ENCODE measurements around the gene SESN1. TPM values are rescaled to one million over a fixed set of nuclear protein-coding genes. Genes with fewer than 3 reads are reported as not detected.
A peak's percentile ranks its signal among the peaks of the same experiment; 100 is the strongest.

Gene SESN1
- total RNA-seq, 2 experiments from 2014 or later, result 43.0 to 48.4 TPM

DNA sequence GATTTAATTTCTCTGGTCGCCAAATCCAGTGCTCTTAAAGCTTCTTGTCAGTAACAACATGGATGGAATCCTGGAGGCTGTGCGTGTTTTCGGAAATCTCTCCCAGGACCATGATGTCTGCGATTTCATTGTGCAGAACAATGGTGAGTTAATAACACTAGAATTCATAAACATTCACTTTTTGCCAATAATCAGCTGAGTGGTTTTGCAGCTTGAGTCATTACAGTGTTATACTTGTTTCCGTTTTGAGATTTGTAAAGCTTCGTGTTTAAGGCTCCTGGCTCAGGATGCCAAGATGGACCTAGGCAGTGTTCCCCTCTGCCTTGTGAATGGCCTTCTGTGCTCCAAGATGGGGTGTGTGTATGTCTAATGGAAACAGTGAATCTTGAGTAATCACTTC, 132.7 kb downstream of the SESN1 start:
- H3K27me3 Mint-ChIP-seq, result peaks cover 2% of the 10 kb centered on the region
- no peak overlapping the region for H3K27ac Mint-ChIP-seq
- H3K4me3 Mint-ChIP-seq, result no peak overlapping the region
- POLR2A ChIA-PET, result no interaction called here
- ATAC-seq (ENCODE audit: low read depth) (no peak), DNase-seq (no peak)
- no peaks in the 10 kb centered on the region for H3K36me3 Mint-ChIP-seq
- no peaks in the 10 kb centered on the region for H3K9me3 Mint-ChIP-seq
- peaks cover 15% of the 10 kb centered on the region for H3K4me1 Mint-ChIP-seq

DNA sequence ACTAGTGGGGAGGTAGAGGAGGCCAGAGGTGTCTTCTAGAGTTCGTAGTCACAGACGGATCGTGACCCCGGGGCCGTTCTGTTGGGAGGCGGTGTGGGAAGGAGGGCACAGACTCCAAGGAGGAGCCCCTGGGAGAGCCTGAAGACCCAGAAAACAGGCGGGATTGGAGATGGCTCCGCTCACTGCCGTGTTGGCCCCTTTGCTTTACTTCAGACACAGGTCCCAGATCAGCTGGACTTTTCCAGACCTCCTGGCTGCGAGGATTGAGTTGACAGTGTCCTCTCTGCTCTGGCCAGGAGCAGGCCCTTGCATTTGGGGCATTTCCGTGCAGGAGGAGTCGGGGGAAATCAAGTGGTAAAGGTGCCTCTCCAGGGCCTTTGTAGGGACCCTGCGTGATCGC, 133.6 kb downstream of the SESN1 start:
- no peak for ATAC-seq (ENCODE audit: low read depth)
- Mint-ChIP-seq H3K4me3 (no peak overlapping the region), H3K36me3 (no peaks in the 10 kb centered on the region), H3K9me3 (no peaks in the 10 kb centered on the region), H3K27ac (peak overlapping the region; percentile 31), H3K27me3 (peaks cover 2% of the 10 kb centered on the region), H3K4me1 (peaks cover 15% of the 10 kb centered on the region)
- DNase-seq, result no peak
- POLR2A ChIA-PET, result no interaction called here

DNA sequence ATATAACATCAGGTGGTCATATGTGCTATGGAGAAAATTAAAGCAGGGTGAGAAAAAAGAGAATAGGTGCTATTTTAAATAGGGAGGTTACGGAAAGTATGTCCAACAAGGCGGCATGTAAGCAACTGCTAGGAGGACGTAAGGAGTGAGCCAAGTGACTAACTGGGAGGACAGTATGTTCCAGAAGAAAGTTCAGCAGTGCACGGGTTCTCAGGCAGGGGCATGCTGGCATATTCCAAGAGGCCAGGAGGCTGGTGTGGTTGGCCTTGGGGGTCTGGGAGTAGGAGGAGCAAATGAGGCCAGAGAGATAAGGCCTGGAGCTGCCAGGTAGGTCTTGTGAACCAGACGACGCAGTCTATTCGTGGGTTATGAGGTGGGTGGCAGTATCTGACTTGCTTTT, 134.0 kb downstream of the SESN1 start:
- H3K27me3 Mint-ChIP-seq, result peaks cover 2% of the 10 kb centered on the region
- POLR2A ChIA-PET, result interaction anchor here (1.0 kb wide), 1 partner anchor 17 kb away, joined by 4 read pairs; no protein-coding TSS in a partner anchor
- DNase-seq, result no peak
- no peak overlapping the region for H3K4me3 Mint-ChIP-seq
- H3K9me3 Mint-ChIP-seq, result no peaks in the 10 kb centered on the region
- ATAC-seq (ENCODE audit: low read depth), result no peak
- H3K36me3 Mint-ChIP-seq, result no peaks in the 10 kb centered on the region
- peaks cover 20% of the 10 kb centered on the region for H3K4me1 Mint-ChIP-seq
- peak overlapping the region; percentile 31 for H3K27ac Mint-ChIP-seq

GRCh38 chr6:108959972-108960582, 134.6 kb downstream of the SESN1 start:
- Mint-ChIP-seq H3K36me3 (peaks cover 2% of the 10 kb centered on the region), H3K27ac (peak overlapping the region; percentile 19), H3K4me3 (no peak overlapping the region), H3K9me3 (no peaks in the 10 kb centered on the region), H3K27me3 (peaks cover 2% of the 10 kb centered on the region), H3K4me1 (peaks cover 22% of the 10 kb centered on the region)
- ATAC-seq (ENCODE audit: low read depth) (no peak), DNase-seq (no peak)
- POLR2A ChIA-PET, result interaction anchor here (1.0 kb wide), 1 partner anchor 17 kb away, joined by 4 read pairs; no protein-coding TSS in a partner anchor

DNA sequence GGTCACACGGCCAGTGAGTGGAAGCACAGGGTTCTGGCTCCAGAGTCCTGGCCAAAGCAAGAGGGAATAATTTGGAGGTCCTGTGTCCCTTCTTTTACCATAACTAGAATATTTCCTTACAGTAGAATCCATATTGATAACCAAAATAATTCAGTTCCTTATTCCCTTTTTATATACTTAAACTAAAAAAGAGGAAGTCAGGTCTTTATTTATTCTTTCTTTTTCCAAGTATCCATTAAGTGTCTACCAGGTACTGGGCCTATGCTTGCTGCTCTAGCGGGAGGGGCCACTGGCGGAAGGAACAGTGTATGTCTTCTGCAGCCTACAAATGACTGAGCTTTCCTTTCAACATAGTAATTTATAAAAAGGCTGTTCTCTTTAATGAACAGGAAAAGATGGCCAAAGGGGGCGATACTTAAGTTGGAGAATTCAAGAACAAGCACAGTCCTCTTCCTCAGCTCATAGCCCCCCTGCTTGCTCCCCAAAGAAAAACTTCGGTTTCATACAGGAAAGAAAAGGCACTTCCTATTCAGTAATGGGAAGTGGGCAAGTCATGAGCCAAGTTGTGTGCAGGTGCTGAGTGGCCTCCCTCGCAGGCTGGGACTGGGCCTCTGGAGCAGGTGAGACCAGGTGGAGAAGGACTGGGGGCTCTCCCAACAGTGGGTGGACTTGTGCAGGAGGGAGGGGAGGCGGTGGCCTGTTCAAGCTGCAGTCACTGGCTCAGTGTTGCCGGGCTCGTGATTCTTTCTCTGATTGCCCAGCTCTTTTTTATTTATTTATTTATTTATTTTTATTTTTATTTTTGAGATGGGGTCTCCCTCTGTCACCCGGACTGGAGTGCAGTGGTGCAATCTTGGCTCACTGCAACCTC, 135.5 kb downstream of the SESN1 start:
- Mint-ChIP-seq H3K4me1 (peaks cover 22% of the 10 kb centered on the region), H3K27me3 (peaks cover 2% of the 10 kb centered on the region), H3K36me3 (peaks cover 2% of the 10 kb centered on the region), H3K27ac (peak overlapping the region; percentile 73), H3K9me3 (no peaks in the 10 kb centered on the region), H3K4me3 (peak overlapping the region; percentile 43)
- POLR2A ChIA-PET, result interaction anchor here (1.0 to 1.1 kb wide), 2 partner anchors 16 to 50 kb away, joined by 4 read pairs; no protein-coding TSS in a partner anchor
- ATAC-seq (ENCODE audit: low read depth) (no peak), DNase-seq (no peak)

DNA sequence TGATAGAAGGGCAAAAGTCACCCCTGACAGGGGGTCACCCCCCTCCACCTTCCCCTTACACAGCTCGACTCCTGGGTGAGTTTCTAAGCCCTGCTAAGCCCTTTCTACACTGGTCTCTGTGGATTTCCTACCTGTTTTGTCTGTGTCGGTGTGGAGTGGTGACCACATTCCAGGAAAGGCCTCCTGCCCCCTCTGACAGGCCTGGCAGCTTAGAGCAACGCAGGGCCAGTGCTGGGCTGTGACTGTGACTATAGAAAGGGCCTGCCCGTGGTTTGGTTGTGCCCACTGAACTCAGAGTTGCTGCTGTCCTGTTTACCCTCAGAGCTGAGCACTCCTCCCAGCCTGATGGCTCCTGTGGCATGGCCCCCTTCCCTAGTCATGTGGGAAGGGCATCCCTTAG, 137.4 kb downstream of the SESN1 start:
- H3K27ac Mint-ChIP-seq, result peak overlapping the region; percentile 8
- H3K36me3 Mint-ChIP-seq, result peaks cover 2% of the 10 kb centered on the region
- no peaks in the 10 kb centered on the region for H3K9me3 Mint-ChIP-seq
- no peak for DNase-seq
- H3K4me3 Mint-ChIP-seq, result no peak overlapping the region
- ATAC-seq (ENCODE audit: low read depth), result no peak
- POLR2A ChIA-PET, result no interaction called here
- peaks cover 22% of the 10 kb centered on the region for H3K4me1 Mint-ChIP-seq
- H3K27me3 Mint-ChIP-seq, result peaks cover 2% of the 10 kb centered on the region

GRCh38 chr6:108955329-108955949, 139.2 kb downstream of the SESN1 start:
- no peak for DNase-seq
- no peak for ATAC-seq (ENCODE audit: low read depth)
- Mint-ChIP-seq H3K9me3 (no peaks in the 10 kb centered on the region), H3K4me1 (peaks cover 22% of the 10 kb centered on the region), H3K27ac (peak overlapping the region; percentile 80), H3K4me3 (peak overlapping the region; percentile 15), H3K36me3 (peaks cover 2% of the 10 kb centered on the region), H3K27me3 (no peaks in the 10 kb centered on the region)
- POLR2A ChIA-PET, result interaction anchor here (1.3 kb wide), 1 partner anchor 8 kb away, joined by 7 read pairs; no protein-coding TSS in a partner anchor

GRCh38 chr6:108953681-108954080, 141.0 kb downstream of the SESN1 start:
- no peaks in the 10 kb centered on the region for H3K27me3 Mint-ChIP-seq
- ATAC-seq (ENCODE audit: low read depth) (no peak), DNase-seq (no peak)
- peaks cover 11% of the 10 kb centered on the region for H3K4me1 Mint-ChIP-seq
- no peaks in the 10 kb centered on the region for H3K9me3 Mint-ChIP-seq
- peaks cover 2% of the 10 kb centered on the region for H3K36me3 Mint-ChIP-seq
- H3K27ac Mint-ChIP-seq, result no peak overlapping the region
- H3K4me3 Mint-ChIP-seq, result no peak overlapping the region
- POLR2A ChIA-PET, result no interaction called here

DNA sequence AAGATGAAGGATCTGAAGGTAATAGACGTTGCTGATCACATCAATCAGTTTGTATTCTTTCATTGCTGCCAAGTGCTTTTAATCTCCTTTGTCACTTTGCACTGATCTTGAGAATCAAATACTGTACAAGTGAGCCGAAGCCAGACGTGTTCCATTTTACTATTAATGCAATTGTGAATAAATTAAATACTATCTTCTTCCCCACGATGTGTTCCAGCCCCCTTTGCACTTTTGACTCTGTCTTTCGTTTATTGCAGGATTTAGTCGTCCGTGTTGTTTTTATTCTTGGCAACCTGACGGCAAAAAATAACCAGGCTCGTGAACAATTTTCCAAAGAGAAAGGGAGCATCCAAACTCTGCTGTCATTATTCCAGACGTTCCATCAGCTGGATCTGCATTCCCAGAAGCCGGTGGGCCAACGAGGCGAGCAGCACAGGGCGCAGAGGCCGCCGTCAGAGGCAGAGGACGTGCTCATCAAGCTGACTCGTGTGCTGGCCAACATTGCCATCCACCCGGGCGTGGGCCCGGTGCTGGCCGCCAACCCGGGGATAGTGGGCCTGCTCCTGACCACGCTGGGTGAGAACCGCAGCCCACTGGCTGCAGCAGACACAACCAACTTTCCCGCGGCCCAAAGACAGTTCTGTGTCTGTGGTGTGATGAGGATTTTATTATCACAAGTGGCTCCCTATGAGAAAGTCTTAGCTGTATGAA, 141.7 kb downstream of the SESN1 start:
- Mint-ChIP-seq H3K27ac (no peak overlapping the region), H3K4me3 (no peak overlapping the region), H3K9me3 (no peaks in the 10 kb centered on the region), H3K4me1 (peaks cover 12% of the 10 kb centered on the region), H3K27me3 (no peaks in the 10 kb centered on the region), H3K36me3 (peaks cover 2% of the 10 kb centered on the region)
- POLR2A ChIA-PET, result no interaction called here
- ATAC-seq (ENCODE audit: low read depth), result no peak
- no peak for DNase-seq

GRCh38 chr6:108951351-108951953, 143.2 kb downstream of the SESN1 start:
- DNase-seq, result no peak
- Mint-ChIP-seq H3K9me3 (no peaks in the 10 kb centered on the region), H3K36me3 (peaks cover 7% of the 10 kb centered on the region), H3K4me1 (peaks cover 17% of the 10 kb centered on the region), H3K27me3 (no peaks in the 10 kb centered on the region), H3K4me3 (no peak overlapping the region), H3K27ac (no peak overlapping the region)
- POLR2A ChIA-PET, result no interaction called here
- no peak for ATAC-seq (ENCODE audit: low read depth)

- no peaks in the 10 kb centered on the region for H3K27me3 Mint-ChIP-seq
- POLR2A ChIA-PET, result no interaction called here
- no peaks in the 10 kb centered on the region for H3K9me3 Mint-ChIP-seq
- peaks cover 16% of the 10 kb centered on the region for H3K4me1 Mint-ChIP-seq
- ATAC-seq (ENCODE audit: low read depth) (no peak), DNase-seq (no peak)
- peaks cover 5% of the 10 kb centered on the region for H3K36me3 Mint-ChIP-seq
- no peak overlapping the region for H3K4me3 Mint-ChIP-seq
- no peak overlapping the region for H3K27ac Mint-ChIP-seq
Measured at GRCh38 chr6:108948181-108948661, 146.4 kb downstream of the SESN1 start.

DNA sequence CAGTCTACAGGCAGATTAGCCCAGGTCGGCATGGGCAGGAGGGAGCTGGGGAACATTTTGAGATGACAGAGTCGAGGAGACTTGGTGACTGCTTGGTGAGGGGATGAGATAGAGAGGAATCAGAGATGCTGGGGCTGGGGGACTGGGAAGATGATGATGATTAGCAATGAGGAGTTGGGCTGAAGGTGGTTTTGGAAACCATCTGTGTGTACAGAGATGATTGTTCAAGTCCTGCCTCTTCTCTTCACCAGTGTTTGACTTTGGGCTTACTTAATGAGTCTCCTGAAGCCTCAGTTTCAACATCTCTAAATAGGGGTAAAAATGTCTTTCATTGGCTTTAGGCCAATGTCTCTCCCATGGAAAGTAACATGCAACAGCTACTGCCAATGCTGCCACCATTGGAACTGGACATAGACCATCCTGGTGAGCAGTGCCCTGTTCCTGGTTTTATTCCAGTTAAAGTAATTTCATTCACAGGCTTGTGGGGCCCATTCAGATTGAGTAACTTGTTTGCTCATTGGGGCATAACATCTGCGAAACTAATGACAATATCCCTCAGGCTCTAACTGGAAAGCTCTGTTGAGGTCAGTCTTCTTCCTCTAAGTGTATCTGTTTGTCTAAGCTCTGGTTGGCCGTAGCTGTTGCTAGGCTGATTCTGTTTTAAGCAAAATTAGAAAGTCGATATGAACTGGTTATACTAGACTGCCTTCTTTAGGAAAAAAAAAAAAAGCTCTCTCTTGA, 147.4 kb downstream of the SESN1 start:
- Mint-ChIP-seq H3K9me3 (no peaks in the 10 kb centered on the region), H3K27me3 (no peaks in the 10 kb centered on the region), H3K4me1 (peaks cover 25% of the 10 kb centered on the region), H3K36me3 (peaks cover 5% of the 10 kb centered on the region), H3K27ac (no peak overlapping the region), H3K4me3 (no peak overlapping the region)
- POLR2A ChIA-PET, result interaction anchor here (0.8 to 0.9 kb wide), 2 partner anchors 9 to 23 kb away, joined by 3 to 7 read pairs; no protein-coding TSS in a partner anchor
- no peak for ATAC-seq (ENCODE audit: low read depth)
- no peak for DNase-seq

All from activated naive CD8-positive, alpha-beta T cell treated with anti-CD3 and anti-CD28 coated beads, Interleukin-2, amount 10 ng/mL, durations not matched to agents 7 days and 5 days (primary cell).